ENCODE data around the gene GJB5. TPM values are rescaled to one million over a fixed set of nuclear protein-coding genes. Genes with fewer than 3 reads are reported as not detected.

The GJB5 gene
- total RNA-seq, 3 donors from 2014 or later: 0.73 to 1.3 TPM; not detected in 1

GRCh38 chr1:34784751-34785221, 29.9 kb downstream of the GJB5 start:
- TF ChIP-seq, protein P1, sequence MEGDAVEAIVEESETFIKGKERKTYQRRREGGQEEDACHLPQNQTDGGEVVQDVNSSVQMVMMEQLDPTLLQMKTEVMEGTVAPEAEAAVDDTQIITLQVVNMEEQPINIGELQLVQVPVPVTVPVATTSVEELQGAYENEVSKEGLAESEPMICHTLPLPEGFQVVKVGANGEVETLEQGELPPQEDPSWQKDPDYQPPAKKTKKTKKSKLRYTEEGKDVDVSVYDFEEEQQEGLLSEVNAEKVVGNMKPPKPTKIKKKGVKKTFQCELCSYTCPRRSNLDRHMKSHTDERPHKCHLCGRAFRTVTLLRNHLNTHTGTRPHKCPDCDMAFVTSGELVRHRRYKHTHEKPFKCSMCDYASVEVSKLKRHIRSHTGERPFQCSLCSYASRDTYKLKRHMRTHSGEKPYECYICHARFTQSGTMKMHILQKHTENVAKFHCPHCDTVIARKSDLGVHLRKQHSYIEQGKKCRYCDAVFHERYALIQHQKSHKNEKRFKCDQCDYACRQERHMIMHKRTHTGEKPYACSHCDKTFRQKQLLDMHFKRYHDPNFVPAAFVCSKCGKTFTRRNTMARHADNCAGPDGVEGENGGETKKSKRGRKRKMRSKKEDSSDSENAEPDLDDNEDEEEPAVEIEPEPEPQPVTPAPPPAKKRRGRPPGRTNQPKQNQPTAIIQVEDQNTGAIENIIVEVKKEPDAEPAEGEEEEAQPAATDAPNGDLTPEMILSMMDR (IDR thresholded peaks at IDR 0.05): no peak
- TF ChIP-seq POLR2AphosphoS5 (IDR thresholded peaks at IDR 0.05): no peak
- TF ChIP-seq POLR2A (IDR thresholded peaks at IDR 0.05): no peak
- Histone ChIP-seq H3K4me1 (peaks cover 5% of the 10 kb centered on the region in 2 donors), H3K27me3 (peaks cover 0 to 18% of the 10 kb centered on the region in 2 donors), H3K36me3 (no peaks in the 10 kb centered on the region), H3K4me3 (no peak overlapping the region), H3K27ac (no peak overlapping the region), H3K9me3 (no peaks in the 10 kb centered on the region)
- no peak for DNase-seq (ENCODE audit: low spot score in 2 of 2)
- intact Hi-C loops (cut with DNase I; ENCODE audit: low total_unique reads): no loop called here

- Histone ChIP-seq H3K4me3 (no peak overlapping the region), H3K9me3 (no peaks in the 10 kb centered on the region), H3K4me1 (peaks cover 5% of the 10 kb centered on the region in 2 donors), H3K27ac (no peak overlapping the region), H3K27me3 (peaks cover 0 to 18% of the 10 kb centered on the region in 2 donors), H3K36me3 (no peaks in the 10 kb centered on the region)
- intact Hi-C loops (cut with DNase I; ENCODE audit: low total_unique reads): no loop called here
- TF ChIP-seq, protein P1 (IDR thresholded peaks at IDR 0.05): no peak
- TF ChIP-seq POLR2AphosphoS5 (IDR thresholded peaks at IDR 0.05): no peak
- DNase-seq (ENCODE audit: low spot score in 2 of 2): no peak
Measured at GRCh38 chr1:34785231-34785874, 30.5 kb downstream of the GJB5 start.

GRCh38 chr1:34785875-34786470, 31.1 kb downstream of the GJB5 start:
- Histone ChIP-seq H3K9me3 (no peaks in the 10 kb centered on the region), H3K4me3 (no peak overlapping the region), H3K27ac (no peak overlapping the region), H3K36me3 (no peaks in the 10 kb centered on the region), H3K4me1 (peaks cover 5% of the 10 kb centered on the region in 2 donors), H3K27me3 (peaks cover 0 to 16% of the 10 kb centered on the region in 2 donors)
- no peak for DNase-seq (ENCODE audit: low spot score in 2 of 2)
- intact Hi-C loops (cut with DNase I; ENCODE audit: low total_unique reads): no loop called here
- no peak for TF ChIP-seq POLR2AphosphoS5 (IDR thresholded peaks at IDR 0.05)
- TF ChIP-seq, protein P1 (IDR thresholded peaks at IDR 0.05): no peak

GRCh38 chr1:34786521-34787325, 31.9 kb downstream of the GJB5 start:
- H3K4me3 ChIP-seq: no peak overlapping the region
- H3K27me3 ChIP-seq: peaks cover 0 to 11% of the 10 kb centered on the region in 2 donors
- H3K4me1 ChIP-seq: peaks cover 1% of the 10 kb centered on the region in 2 donors
- no peaks in the 10 kb centered on the region for H3K9me3 ChIP-seq
- H3K36me3 ChIP-seq: no peaks in the 10 kb centered on the region
- peak; percentile 24 to 73 for DNase-seq (ENCODE audit: low spot score in 2 of 2)
- H3K27ac ChIP-seq: no peak overlapping the region
- TF ChIP-seq POLR2AphosphoS5 (IDR thresholded peaks at IDR 0.05) (no peak), POLR2A (IDR thresholded peaks at IDR 0.05) (no peak)
- TF ChIP-seq, protein P1 (IDR thresholded peaks at IDR 0.05): peak; percentile 24 to 70 (median 66)
- intact Hi-C loops (cut with DNase I; ENCODE audit: low total_unique reads): no loop called here

All from breast epithelium (tissue), 4 donors.